BJ (cell line): ENCODE data around the gene PLPP1. TPM values are rescaled to one million over a fixed set of nuclear protein-coding genes. Genes with fewer than 3 reads are reported as not detected.

ENCODE experiments used
- CTCF ChIA-PET: fragments of 350-600 bp; formaldehyde crosslinking; extraction: SDS; loops from one replicate; lab custom pipeline; 2021; ENCODE audit warnings: antibody characterized with exemption, inconsistent platforms; lab: Yijun Ruan, JAX
- POLR2A ChIA-PET: fragments of 300-600 bp; sonication (Branson Sonifier 250); formaldehyde crosslinking; extraction: SDS; loops from one replicate; lab custom pipeline; 2021; ENCODE audit warnings: antibody characterized with exemption; lab: Charles Lee
- DNase-seq: peaks from one replicate; pipeline ENCODE4 v3.0.0-alpha.2; 2011; ENCODE audit warnings: low read depth
- H3K27me3 ChIP-seq: 2 replicates; pipeline ENCODE4 v1.6.0; 2011; ENCODE audit warnings: low read length; ENCODE audit not compliant: control insufficient read depth, insufficient read depth
- H3K36me3 ChIP-seq: 2 replicates; pipeline ENCODE4 v1.5.1; 2011; ENCODE audit warnings: low read length; ENCODE audit not compliant: control insufficient read depth, insufficient read depth
- H3K4me3 ChIP-seq: 2 replicates; pipeline ENCODE4 v1.5.1; 2011; ENCODE audit warnings: low read depth, mild to moderate bottlenecking, control low read depth, low read length
- polyA plus RNA-seq: library from polyadenylated mRNA; depleted of rRNA; stranded (reverse); fragments of >200 nt; gene quantifications from 2 replicates; pipeline ENCODE4 v1.2.3, GENCODE V29; 2011
- TF ChIP-seq, protein P1 (sequence below): IDR thresholded peaks from 2 replicates; pipeline ENCODE4 v1.5.1; 2011; ENCODE audit warnings: low read depth, mild to moderate bottlenecking, control low read depth, inconsistent platforms, low read length, moderate library complexity; ENCODE audit not compliant: insufficient read depth

PLPP1 gene
- polyA plus RNA-seq, 1 experiment, result 43.1 TPM

DNA sequence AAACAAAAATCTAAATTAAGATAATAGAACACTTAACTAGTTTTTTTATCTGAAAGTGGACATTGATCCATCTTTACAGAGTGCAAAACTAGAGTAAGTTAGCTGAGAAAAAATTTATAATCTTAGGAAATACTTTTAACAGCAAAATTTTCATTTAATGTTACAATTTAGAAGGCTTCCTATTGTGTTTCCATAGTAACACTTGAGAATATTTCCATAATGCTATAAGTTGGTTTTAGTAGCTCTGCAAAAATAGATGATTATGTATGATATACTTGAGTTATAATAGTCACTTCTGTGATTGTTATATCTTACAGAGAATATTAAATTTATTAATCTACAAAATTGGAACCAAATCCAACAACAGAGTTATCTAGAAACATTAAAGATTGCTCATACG is 148.4 kb downstream of the PLPP1 start:
- TF ChIP-seq, protein P1, sequence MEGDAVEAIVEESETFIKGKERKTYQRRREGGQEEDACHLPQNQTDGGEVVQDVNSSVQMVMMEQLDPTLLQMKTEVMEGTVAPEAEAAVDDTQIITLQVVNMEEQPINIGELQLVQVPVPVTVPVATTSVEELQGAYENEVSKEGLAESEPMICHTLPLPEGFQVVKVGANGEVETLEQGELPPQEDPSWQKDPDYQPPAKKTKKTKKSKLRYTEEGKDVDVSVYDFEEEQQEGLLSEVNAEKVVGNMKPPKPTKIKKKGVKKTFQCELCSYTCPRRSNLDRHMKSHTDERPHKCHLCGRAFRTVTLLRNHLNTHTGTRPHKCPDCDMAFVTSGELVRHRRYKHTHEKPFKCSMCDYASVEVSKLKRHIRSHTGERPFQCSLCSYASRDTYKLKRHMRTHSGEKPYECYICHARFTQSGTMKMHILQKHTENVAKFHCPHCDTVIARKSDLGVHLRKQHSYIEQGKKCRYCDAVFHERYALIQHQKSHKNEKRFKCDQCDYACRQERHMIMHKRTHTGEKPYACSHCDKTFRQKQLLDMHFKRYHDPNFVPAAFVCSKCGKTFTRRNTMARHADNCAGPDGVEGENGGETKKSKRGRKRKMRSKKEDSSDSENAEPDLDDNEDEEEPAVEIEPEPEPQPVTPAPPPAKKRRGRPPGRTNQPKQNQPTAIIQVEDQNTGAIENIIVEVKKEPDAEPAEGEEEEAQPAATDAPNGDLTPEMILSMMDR, result no peak
- POLR2A ChIA-PET, result no interaction called here
- H3K36me3 ChIP-seq, result peaks cover 1% of the 10 kb centered on the region
- no peak for DNase-seq
- H3K27me3 ChIP-seq, result no peaks in the 10 kb centered on the region
- H3K4me3 ChIP-seq, result no peak overlapping the region
- CTCF ChIA-PET, result interaction anchor here (0.9 to 1.5 kb wide), 2 partner anchors 9 to 20 kb away, joined by 4 read pairs; no protein-coding TSS in a partner anchor

DNA sequence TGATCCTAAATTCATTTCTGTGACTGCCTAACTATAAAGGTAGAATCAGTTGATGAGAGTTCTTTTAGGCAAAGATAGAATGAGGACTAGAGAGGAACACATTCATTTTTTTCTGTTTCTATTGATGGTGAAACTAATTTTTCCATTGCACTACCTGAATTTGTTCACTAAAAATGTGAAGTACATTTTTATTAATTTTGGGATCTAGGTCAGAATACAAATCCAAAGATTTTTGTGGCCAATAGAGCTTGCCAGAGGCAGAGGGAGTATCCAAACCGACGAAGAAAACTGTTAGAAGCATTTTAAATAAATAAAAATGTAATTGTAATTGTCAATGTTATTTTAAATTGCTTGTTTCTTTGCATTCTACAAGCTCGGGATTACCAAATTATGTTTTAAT is 148.9 kb downstream of the PLPP1 start:
- Histone ChIP-seq H3K4me3 (no peak overlapping the region), H3K27me3 (no peaks in the 10 kb centered on the region), H3K36me3 (peaks cover 1% of the 10 kb centered on the region)
- TF ChIP-seq, protein P1, result no peak
- ChIA-PET CTCF (interaction anchor here (0.9 to 1.5 kb wide), 2 partner anchors 9 to 21 kb away, joined by 4 read pairs; no protein-coding TSS in a partner anchor), POLR2A (no interaction called here)
- no peak for DNase-seq

DNA sequence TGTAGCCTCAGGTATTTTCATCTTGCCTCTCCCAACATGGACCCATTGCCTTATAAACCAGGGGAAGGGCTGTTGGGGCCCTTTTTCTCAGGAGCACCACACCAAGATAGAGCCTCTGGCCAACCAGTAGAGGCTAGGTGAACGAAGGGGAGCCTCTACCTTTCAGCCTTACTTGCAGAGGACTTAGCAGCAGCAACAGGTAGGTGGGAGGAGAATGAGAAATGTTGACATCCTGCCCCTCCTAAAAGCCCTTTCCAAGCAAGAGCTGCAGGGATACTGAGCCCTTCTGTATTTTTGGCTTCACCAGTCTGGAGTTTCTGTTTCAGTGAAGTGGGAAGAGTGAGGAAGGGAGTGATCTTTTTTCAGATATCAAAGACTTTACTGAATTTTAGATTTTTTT is 149.5 kb downstream of the PLPP1 start:
- DNase-seq, result no peak
- Histone ChIP-seq H3K4me3 (no peak overlapping the region), H3K27me3 (no peaks in the 10 kb centered on the region), H3K36me3 (peaks cover 1% of the 10 kb centered on the region)
- ChIA-PET POLR2A (no interaction called here), CTCF (interaction anchor here (1.5 kb wide), 1 partner anchor 8 kb away, joined by 4 read pairs; no protein-coding TSS in a partner anchor)
- TF ChIP-seq, protein P1, result no peak

DNA sequence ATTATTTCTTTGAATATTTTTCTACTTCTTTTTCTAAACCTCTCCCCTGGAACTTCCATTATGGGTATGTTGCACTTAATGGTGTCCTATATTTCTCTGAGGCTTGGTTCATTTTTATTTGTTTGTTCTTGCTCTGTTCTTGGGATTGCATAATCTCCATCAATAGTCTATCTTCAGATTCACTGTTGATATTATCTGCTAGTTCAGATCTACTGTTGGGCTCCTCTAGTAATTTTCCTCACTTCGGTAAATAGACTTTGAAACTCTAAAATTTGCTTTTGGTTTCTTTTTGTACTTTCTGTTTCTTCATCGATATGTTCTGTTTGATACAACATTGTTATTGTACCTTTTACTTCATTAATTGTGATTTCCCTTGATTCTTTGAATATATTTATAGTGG is 150.7 kb downstream of the PLPP1 start:
- TF ChIP-seq, protein P1, result no peak
- POLR2A ChIA-PET, result no interaction called here
- CTCF ChIA-PET, result no interaction called here
- Histone ChIP-seq H3K27me3 (no peaks in the 10 kb centered on the region), H3K36me3 (peaks cover 1% of the 10 kb centered on the region), H3K4me3 (no peak overlapping the region)
- DNase-seq, result no peak

DNA sequence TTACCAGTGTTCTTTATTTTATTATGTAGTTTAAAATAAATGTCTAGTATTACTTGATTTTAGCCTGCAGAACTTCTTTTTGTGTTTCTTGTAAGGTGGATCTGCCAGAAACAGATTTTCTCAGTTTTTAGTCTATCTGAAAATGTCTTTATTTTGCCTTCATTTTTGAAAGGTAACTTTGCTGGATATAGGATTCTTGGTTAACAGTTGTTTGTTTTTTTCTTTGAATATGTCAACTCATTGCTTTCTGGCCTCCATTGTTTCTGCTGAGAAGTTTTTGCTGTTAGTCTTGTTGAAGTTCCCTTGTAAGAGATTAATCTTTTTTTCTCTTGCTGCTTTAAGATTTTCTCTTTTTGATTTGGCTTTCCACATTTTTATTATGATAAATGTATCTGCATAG is 151.5 kb downstream of the PLPP1 start:
- no peak for DNase-seq

More for the DNA sequence above, 151.5 kb downstream of the PLPP1 start:
- H3K27me3 ChIP-seq, result no peaks in the 10 kb centered on the region
- TF ChIP-seq, protein P1, result no peak
- H3K4me3 ChIP-seq, result no peak overlapping the region
- peaks cover 1% of the 10 kb centered on the region for H3K36me3 ChIP-seq
- CTCF ChIA-PET, result interaction anchor here (0.6 kb wide), 1 partner anchor 152 kb away, joined by 3 read pairs; no protein-coding TSS in a partner anchor
- POLR2A ChIA-PET, result no interaction called here
